GM19395 (cell line): ENCODE data around the gene ADISSP.
"Not testable (repeated sequence)": the region's sequence is repeated elsewhere in the genome, so short reads cannot be mapped to it uniquely, and the experiment has no call there.

Source experiments
- ATAC-seq: cut with Tn5 transposase; IDR thresholded peaks from one replicate; pipeline ENCODE4 v1.9.1; 2021; ENCODE audit warnings: mild to moderate bottlenecking, moderate library complexity; ENCODE audit not compliant: unreplicated experiment

Gene ADISSP

DNA sequence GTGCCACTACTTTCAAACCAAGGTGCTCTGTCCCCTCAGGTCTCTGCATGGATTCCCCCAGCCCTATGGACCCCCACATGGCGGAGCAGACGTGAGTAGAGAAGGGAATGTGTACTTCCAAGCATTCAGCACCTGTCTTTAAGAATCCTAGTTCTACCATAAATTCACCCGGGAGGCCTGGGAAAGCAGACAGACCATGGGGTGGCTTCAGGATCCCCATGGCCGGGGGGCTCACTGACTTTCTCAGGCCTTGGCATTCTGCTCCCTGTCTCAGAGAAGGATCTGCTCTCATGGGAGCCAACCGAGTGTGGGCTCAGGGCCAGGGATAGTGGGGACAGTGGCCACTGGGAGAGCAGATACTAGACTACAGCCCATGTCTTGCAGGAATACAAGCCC lies 30.8 kb upstream of the ADISSP start:
- no peak for ATAC-seq

GRCh38 chr20:3797592-3798372 lies 30.2 kb upstream of the ADISSP start:
- ATAC-seq = no peak

GRCh38 chr20:3797226-3797545 lies 29.6 kb upstream of the ADISSP start:
- ATAC-seq = no peak

- ATAC-seq = no peak
Observed at GRCh38 chr20:3796477-3797225, 29.1 kb upstream of the ADISSP start.

GRCh38 chr20:3795511-3796468 lies 28.2 kb upstream of the ADISSP start, which contains the start of gene CDC25B:
TSS of gene CDC25B (plus strand) at chr20:3796310. CDS start at chr20:3796532, 222 bp downstream.
- ATAC-seq = peak; percentile 73

DNA sequence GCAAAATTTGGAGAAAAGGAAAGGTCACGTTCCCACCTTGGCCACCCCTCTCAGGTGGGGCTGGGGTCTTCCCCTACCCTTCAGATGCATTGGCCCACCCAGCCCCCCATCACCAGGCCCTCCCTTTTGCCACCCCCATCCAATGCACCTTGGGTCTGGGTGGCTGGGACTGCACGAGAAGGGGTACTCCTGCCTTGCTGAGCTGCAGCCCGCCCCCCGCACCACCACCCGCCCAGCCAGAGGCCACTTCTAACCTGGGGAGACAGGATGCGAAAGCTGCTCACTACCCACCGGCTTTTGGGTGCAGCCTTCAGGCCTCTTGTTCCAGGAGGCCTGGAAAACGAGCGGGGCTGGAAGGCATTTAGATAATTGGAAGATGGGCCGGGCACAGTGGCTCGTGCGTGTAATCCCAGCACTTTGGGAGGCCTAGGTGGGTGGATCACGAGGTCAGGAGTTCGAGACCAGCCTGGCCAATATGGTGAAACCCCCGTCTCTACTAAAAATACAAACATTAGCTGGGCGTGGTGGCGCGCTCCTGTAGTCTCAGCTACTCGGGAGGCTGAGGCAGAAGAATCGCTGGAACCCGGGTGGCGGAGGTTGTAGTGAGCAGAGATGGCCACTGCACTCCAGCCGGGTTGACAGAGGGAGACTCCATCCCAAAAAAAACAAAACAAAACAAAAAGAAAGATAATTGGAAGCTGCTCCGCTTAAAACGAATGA lies 27.3 kb upstream of the ADISSP start:
- no peak for ATAC-seq

- not testable (repeated sequence) for ATAC-seq
Observed at GRCh38 chr20:3794168-3794567, 26.6 kb upstream of the ADISSP start.

DNA sequence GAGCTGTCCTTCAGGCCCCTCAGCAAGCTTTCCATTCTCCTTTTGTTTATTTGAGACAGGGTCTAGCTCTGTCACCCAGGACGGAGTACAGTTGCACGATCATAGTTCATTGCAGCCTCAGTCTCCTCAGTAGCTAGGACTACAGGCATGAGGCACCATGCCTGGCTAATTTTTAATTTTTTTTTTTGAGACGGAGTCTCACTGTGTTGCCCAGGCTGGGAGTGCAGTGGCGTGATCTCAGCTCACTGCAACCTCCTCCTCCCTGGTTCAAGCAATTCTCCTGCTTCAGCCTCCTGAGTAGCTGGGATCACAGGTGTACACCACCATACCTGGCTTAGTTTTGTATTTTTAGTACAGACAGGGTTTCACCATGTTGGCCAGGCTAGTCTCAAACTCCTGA lies 21.6 kb upstream of the ADISSP start:
- ATAC-seq = not testable (repeated sequence)

DNA sequence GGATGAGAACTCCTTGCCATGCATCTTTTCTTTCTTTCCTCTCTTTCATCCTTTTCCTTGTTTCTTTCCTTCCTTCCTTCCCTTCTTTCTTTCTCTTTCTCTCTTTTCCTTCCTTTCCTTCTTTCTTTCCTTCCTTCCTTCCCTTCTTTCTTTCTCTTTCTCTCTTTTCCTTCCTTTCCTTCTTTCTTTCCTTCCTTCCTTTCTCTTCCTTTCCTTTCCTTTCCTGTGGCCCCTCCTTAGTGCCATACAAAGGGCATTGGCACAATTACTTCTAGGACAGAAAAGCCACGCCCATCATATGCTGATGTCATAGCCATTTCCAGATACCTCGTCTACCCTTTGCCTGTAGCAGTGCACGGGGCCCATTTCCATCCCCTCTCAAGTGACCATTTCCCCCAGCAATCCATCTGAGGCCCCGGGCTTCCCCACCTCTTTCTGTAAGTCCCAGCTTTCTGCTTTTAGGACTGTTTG lies 21.2 kb upstream of the ADISSP start:
- no peak for ATAC-seq

GRCh38 chr20:3787324-3788014 lies 19.9 kb upstream of the ADISSP start:
- ATAC-seq = no peak

- peak; percentile 71 for ATAC-seq
Observed at GRCh38 chr20:3786665-3787323, 19.2 kb upstream of the ADISSP start, which contains the start of gene CENPB. TSS of gene CENPB (minus strand) at chr20:3786740. CDS start at chr20:3786483, 257 bp downstream.

GRCh38 chr20:3786126-3786484 lies 18.6 kb upstream of the ADISSP start:
- ATAC-seq = no peak

DNA sequence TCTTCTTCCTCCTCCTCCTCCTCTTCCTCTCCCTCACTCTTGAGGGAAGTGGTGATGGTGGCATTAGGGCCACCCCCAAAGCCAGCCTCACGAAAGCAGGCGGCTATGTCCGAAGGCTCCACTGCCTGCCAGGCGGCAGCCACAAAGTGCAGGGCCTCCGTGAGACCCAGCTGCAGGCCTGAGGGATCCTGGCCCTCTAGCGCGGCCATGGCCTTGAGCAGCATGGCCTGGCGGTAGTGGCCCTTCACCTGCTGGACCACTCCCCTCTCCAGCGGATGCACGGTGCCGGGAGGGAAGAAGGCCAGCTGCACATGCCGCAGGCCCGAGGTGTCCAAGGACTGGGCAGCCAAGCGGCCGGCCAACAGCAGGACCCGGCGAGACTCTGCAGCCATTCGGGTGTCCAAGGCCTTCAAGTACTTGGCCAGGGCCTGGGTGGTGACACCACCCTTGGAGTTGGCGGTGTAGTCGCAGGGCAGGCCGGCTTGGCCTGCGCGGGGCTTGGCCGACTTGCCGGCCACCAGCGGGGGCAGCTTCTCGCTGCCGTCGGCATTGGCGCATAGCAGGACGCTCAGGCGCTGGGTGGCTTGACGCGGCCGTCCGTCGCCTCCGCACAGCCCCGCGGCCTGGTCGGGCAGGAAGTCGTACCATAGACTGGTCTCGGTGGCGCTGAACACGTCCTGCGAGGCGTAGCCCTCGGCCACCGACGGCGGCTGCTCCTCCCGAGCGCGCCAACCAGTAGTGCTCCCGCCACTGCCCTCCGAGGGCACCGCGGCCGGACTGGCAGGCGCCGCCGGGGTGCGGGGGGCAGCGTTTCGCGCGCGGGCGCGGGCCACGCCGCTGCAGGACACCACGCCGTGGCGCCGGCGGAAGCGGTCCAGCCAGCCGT lies 17.9 kb upstream of the ADISSP start:
- no peak for ATAC-seq

DNA sequence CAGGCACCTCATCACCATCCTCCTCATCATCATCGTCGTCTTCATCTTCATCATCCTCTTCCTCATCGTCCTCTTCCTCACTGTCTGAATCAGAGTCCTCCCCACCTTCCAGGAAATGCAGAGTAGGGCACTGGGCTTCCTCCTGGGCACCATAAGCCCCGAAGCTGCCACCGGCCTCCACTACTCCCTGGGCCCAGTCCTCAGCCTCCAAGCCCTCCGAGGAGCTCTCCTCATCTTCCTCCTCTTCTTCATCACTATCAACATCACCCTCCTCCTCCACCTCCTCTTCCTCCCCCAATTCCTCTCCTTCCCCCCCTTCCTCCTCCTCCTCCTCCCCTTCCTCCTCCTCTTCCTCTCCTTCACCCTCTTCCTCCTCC lies 17.3 kb upstream of the ADISSP start:
- no peak for ATAC-seq

DNA sequence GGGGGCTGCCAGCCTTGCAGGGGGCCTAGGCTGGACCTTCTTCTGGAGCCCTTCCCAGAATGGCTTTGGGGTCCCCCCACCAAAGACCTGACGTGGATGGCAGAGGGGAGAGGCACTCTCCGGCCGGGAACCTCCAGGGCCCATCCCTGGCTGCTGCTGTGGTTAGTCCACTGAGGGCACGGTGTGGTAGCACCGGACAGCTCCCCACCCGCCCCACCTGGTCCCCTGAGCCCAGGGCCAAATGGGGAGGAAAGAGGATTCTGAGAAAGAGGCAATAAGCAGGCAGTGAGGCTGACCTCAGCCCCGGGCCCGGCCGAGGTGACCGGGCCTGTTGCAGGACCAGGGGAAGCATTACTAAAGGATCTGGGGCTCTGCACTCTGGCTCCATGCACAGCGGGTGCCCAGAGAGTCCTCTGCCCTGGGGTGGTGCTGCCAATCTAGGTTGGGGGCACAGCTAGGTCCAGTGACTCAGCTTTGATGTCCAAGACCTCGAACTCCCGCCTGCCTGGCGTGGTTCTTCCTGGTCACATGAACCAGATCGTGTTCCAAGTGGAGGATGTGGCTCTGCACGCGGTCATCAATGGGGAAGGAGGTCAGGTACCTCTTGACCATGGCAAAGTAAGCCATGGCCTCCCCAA lies 16.8 kb upstream of the ADISSP start:
- no peak for ATAC-seq

- ATAC-seq = no peak
Observed at GRCh38 chr20:3783511-3784195, 16.1 kb upstream of the ADISSP start.

DNA sequence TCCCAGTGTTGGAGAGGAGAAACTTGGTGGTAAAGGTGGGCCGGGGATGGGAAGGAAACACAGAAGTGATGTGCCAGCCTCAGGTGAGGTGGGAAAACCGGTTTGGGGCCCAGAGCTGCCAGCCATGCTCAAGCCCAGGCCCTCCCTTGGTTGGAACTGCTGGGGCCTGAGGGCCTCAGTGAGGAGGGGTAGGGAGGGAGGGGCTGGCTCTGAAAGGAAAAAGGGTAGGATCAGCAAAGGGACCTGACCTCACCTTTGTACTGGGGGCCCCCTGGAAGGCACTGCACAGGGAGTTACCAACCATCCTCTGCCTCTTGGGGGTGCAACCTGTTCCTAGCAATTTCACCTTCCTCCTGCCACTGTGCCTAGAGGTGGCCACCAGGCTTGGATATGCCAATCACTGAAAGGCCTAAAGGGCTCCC lies 15.5 kb upstream of the ADISSP start:
- no peak for ATAC-seq
